HG03045 (cell line): ENCODE measurements around the gene GRIN2A.
"Not testable (repeated sequence)": the region's sequence is repeated elsewhere in the genome, so short reads cannot be mapped to it uniquely, and the experiment has no call there.

Source experiments
- ATAC-seq: cut with Tn5 transposase; IDR thresholded peaks from one replicate; pipeline ENCODE4 v1.9.1; 2021; ENCODE audit warnings: mild to moderate bottlenecking, moderate library complexity; ENCODE audit not compliant: unreplicated experiment

GRIN2A gene

GRCh38 chr16:9932000-9932399 is 250.2 kb downstream of the GRIN2A start:
- no peak for ATAC-seq

GRCh38 chr16:9929836-9930235 is 252.4 kb downstream of the GRIN2A start:
- no peak for ATAC-seq

GRCh38 chr16:9929313-9929712 is 252.9 kb downstream of the GRIN2A start:
- no peak for ATAC-seq

GRCh38 chr16:9922441-9922840 is 259.8 kb downstream of the GRIN2A start:
- no peak for ATAC-seq

GRCh38 chr16:9921997-9922396 is 260.2 kb downstream of the GRIN2A start:
- ATAC-seq: no peak

- ATAC-seq: no peak
Measured at GRCh38 chr16:9919460-9919859, 262.8 kb downstream of the GRIN2A start.

- ATAC-seq: no peak
Measured at GRCh38 chr16:9917691-9918090, 264.5 kb downstream of the GRIN2A start.

GRCh38 chr16:9913604-9914326 is 268.5 kb downstream of the GRIN2A start:
- ATAC-seq: no peak

- no peak for ATAC-seq
Measured at GRCh38 chr16:9911989-9912388, 270.2 kb downstream of the GRIN2A start.

GRCh38 chr16:9911231-9911630 is 271.0 kb downstream of the GRIN2A start:
- no peak for ATAC-seq

GRCh38 chr16:9909072-9909825 is 273.0 kb downstream of the GRIN2A start:
- ATAC-seq: no peak

GRCh38 chr16:9908613-9909012 is 273.6 kb downstream of the GRIN2A start:
- no peak for ATAC-seq

- ATAC-seq: no peak
Measured at GRCh38 chr16:9907752-9908151, 274.5 kb downstream of the GRIN2A start.

GRCh38 chr16:9906218-9906617 is 276.0 kb downstream of the GRIN2A start:
- ATAC-seq: no peak

GRCh38 chr16:9904526-9904925 is 277.7 kb downstream of the GRIN2A start:
- ATAC-seq: no peak

- ATAC-seq: no peak
Measured at GRCh38 chr16:9900576-9900975, 281.7 kb downstream of the GRIN2A start.

GRCh38 chr16:9898555-9898954 is 283.7 kb downstream of the GRIN2A start:
- ATAC-seq: no peak

GRCh38 chr16:9898124-9898523 is 284.1 kb downstream of the GRIN2A start:
- ATAC-seq: no peak

GRCh38 chr16:9895817-9896216 is 286.4 kb downstream of the GRIN2A start:
- ATAC-seq: no peak

- no peak for ATAC-seq
Measured at GRCh38 chr16:9885876-9886275, 296.4 kb downstream of the GRIN2A start.

- ATAC-seq: no peak
Measured at GRCh38 chr16:9885467-9885866, 296.8 kb downstream of the GRIN2A start.

GRCh38 chr16:9875981-9876380 is 306.2 kb downstream of the GRIN2A start:
- ATAC-seq: not testable (repeated sequence)
